PC-9 (cell line): ENCODE measurements around the gene MAPT. TPM values are rescaled to one million over a fixed set of nuclear protein-coding genes. Genes with fewer than 3 reads are reported as not detected.
A peak's percentile ranks its signal among the peaks of the same experiment; 100 is the strongest.

Experiments used
- BruUV-seq: library from RNA; stranded (reverse); fragments of 400-500 nt; replicated peaks from 2 replicates; lab custom pipeline; 2021; lab: Mats Ljungman, UMichigan
- CTCF ChIA-PET: fragments of 300-600 bp; sonication (Branson Sonifier 250); formaldehyde crosslinking; loops from one replicate; lab custom pipeline; 2022; ENCODE audit warnings: antibody characterized with exemption; lab: Charles Lee
- POLR2A ChIA-PET: fragments of 300-600 bp; sonication (Branson Sonifier 250); formaldehyde crosslinking; loops from one replicate; lab custom pipeline; 2022; ENCODE audit warnings: antibody characterized with exemption; ENCODE audit not compliant: unreplicated experiment; lab: Charles Lee
- DNase-seq, 2 experiments: peaks; one replicate each; pipeline versions ENCODE4 v3.0.0 to v3.0.0-alpha.2; 2015 to 2022; ENCODE audit warnings: mixed read lengths in 1 of 2
- H2AFZ ChIP-seq: fragments of 200-600 bp; sonication (generic); 2 replicates; pipeline ENCODE4 v1.8.1; 2017; ENCODE audit warnings: antibody characterized with exemption
- H3F3A ChIP-seq: fragments of 200-600 bp; sonication (generic); 2 replicates; pipeline ENCODE4 v1.8.1; 2017; ENCODE audit warnings: antibody characterized with exemption, mild to moderate bottlenecking, low read depth; ENCODE audit not compliant: insufficient read depth
- H3K27ac ChIP-seq: fragments of 200-600 bp; sonication (generic); 2 replicates; pipeline ENCODE4 v1.6.1; 2016; ENCODE audit warnings: mixed run types
- H3K27me3 ChIP-seq: fragments of 200-600 bp; sonication (generic); 2 replicates; pipeline ENCODE4 v1.6.1; 2016; ENCODE audit warnings: low read depth, mixed run types; ENCODE audit not compliant: insufficient read depth
- H3K36me3 ChIP-seq: fragments of 200-600 bp; sonication (generic); 2 replicates; pipeline ENCODE4 v1.6.1; 2016; ENCODE audit warnings: low read depth, mixed run types
- H3K4me1 ChIP-seq: fragments of 200-600 bp; sonication (generic); replicated peaks from 2 replicates; pipeline ENCODE4 v1.6.1; 2016; ENCODE audit warnings: mixed run types; ENCODE audit not compliant: insufficient read depth
- H3K4me2 ChIP-seq: fragments of 200-600 bp; sonication (generic); 2 replicates; pipeline ENCODE4 v1.6.1; 2017; ENCODE audit warnings: mixed run types
- H3K4me3 ChIP-seq: fragments of 200-600 bp; sonication (generic); 2 replicates; pipeline ENCODE4 v1.6.1; 2016; ENCODE audit warnings: mixed run types
- H3K79me2 ChIP-seq: fragments of 200-600 bp; sonication (generic); 2 replicates; pipeline ENCODE4 v1.6.1; 2017; ENCODE audit warnings: low read depth, mixed run types
- H3K9me2 ChIP-seq: fragments of 200-600 bp; sonication (generic); 2 replicates; pipeline ENCODE4 v1.8.1; 2017; ENCODE audit warnings: mild to moderate bottlenecking; ENCODE audit not compliant: insufficient read depth
- H3K9me3 ChIP-seq: fragments of 200-600 bp; sonication (generic); 2 replicates; pipeline ENCODE4 v1.8.1; 2016; ENCODE audit warnings: low read depth; ENCODE audit not compliant: insufficient read depth
- H4K20me1 ChIP-seq: fragments of 200-600 bp; sonication (generic); 2 replicates; pipeline ENCODE4 v1.8.1; 2017; ENCODE audit not compliant: insufficient read depth
- EZH2 ChIP-seq: fragments of 200-600 bp; sonication (generic); IDR thresholded peaks from 2 replicates; pipeline ENCODE4 v1.8.0; 2017; ENCODE audit warnings: antibody characterized with exemption, low read depth
- intact Hi-C: fragments of 100-400 bp; cut with micrococcal nuclease; formaldehyde crosslinking; loops from one replicate; pipeline ENCODE4 v1.10.0; 2022; ENCODE audit not compliant: unreplicated experiment
- total RNA-seq: library from RNA; stranded (reverse); gene quantifications from 2 replicates; pipeline ENCODE4 v1.2.3, GENCODE V29; 2021
- TF ChIP-seq, protein P1 (sequence below): fragments of 200-600 bp; sonication (generic); conservative IDR thresholded peaks from 2 replicates; pipeline ENCODE4 v1.6.1; 2017; ENCODE audit warnings: mixed run types, antibody characterized with exemption, mild to moderate bottlenecking, moderate library complexity

The MAPT gene
- total RNA-seq, 1 experiment from 2014 or later: 0.85 TPM

GRCh38 chr17:46035112-46035818 is 140.9 kb downstream of the MAPT start:
- BruUV-seq: no TSS peak
- H3K27me3 ChIP-seq: no peaks in the 10 kb centered on the region
- no peaks in the 10 kb centered on the region for H3K79me2 ChIP-seq
- TF ChIP-seq, protein P1, sequence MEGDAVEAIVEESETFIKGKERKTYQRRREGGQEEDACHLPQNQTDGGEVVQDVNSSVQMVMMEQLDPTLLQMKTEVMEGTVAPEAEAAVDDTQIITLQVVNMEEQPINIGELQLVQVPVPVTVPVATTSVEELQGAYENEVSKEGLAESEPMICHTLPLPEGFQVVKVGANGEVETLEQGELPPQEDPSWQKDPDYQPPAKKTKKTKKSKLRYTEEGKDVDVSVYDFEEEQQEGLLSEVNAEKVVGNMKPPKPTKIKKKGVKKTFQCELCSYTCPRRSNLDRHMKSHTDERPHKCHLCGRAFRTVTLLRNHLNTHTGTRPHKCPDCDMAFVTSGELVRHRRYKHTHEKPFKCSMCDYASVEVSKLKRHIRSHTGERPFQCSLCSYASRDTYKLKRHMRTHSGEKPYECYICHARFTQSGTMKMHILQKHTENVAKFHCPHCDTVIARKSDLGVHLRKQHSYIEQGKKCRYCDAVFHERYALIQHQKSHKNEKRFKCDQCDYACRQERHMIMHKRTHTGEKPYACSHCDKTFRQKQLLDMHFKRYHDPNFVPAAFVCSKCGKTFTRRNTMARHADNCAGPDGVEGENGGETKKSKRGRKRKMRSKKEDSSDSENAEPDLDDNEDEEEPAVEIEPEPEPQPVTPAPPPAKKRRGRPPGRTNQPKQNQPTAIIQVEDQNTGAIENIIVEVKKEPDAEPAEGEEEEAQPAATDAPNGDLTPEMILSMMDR: no peak
- no peak for TF ChIP-seq EZH2
- H3K4me3 ChIP-seq: no peak overlapping the region
- intact Hi-C loops: no loop called here
- no peaks in the 10 kb centered on the region for H3K4me1 ChIP-seq
- H3F3A ChIP-seq: peaks cover 11% of the 10 kb centered on the region; the same call in 1 of the 2 replicates
- no peaks in the 10 kb centered on the region for H3K9me2 ChIP-seq
- no peak overlapping the region for H2AFZ ChIP-seq
- no peaks in the 10 kb centered on the region for H3K9me3 ChIP-seq
- H3K36me3 ChIP-seq: peaks cover 67% of the 10 kb centered on the region
- CTCF ChIA-PET: interaction anchor here (0.6 kb wide), 2 partner anchors 13 to 181 kb away, joined by 3 to 4 read pairs; no protein-coding TSS in a partner anchor
- no peak overlapping the region for H3K27ac ChIP-seq
- peak in 1 of 2 experiments; percentile 11 for DNase-seq
- peaks cover 11% of the 10 kb centered on the region for H4K20me1 ChIP-seq
- POLR2A ChIA-PET: interaction anchor here (0.7 kb wide), 1 partner anchor 1044 kb away, joined by 10 read pairs; no protein-coding TSS in a partner anchor
- H3K4me2 ChIP-seq: no peak overlapping the region

DNA sequence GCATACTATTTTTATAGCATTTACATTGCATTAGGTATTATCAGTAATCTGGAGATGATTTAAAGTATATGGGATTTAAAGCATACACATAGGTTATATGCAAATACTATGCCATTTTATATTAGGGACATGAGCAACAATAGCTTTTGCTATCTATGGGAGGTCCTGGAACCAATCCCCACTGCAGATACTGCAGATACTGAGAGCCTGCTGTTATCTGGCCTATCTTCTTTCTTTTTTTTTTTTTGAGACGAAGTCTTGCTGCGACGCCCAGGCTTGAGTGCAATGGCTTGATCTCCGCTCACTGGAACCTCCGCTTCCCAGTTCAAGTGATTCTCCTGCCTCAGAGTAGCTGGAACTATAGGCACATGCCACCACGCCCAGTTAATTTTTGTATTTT is 142.1 kb downstream of the MAPT start:
- Histone ChIP-seq H3K4me2 (no peak overlapping the region), H3K27ac (no peak overlapping the region), H3K79me2 (no peaks in the 10 kb centered on the region), H3K9me3 (no peaks in the 10 kb centered on the region), H4K20me1 (peaks cover 6% of the 10 kb centered on the region; the same call in 1 of the 2 replicates), H3K36me3 (peaks cover 69% of the 10 kb centered on the region), H3K4me1 (no peaks in the 10 kb centered on the region), H3K9me2 (no peaks in the 10 kb centered on the region), H3K4me3 (no peak overlapping the region), H3K27me3 (no peaks in the 10 kb centered on the region), H2AFZ (no peak overlapping the region), H3F3A (peaks cover 11% of the 10 kb centered on the region; the same call in 1 of the 2 replicates)
- no peak for DNase-seq
- TF ChIP-seq EZH2: no peak
- TF ChIP-seq, protein P1: no peak
- intact Hi-C loops: no loop called here
- ChIA-PET POLR2A (interaction anchor here (0.7 kb wide), 1 partner anchor 1045 kb away, joined by 10 read pairs; no protein-coding TSS in a partner anchor), CTCF (no interaction called here)
- no TSS peak for BruUV-seq

GRCh38 chr17:46037722-46038255 is 143.4 kb downstream of the MAPT start:
- Histone ChIP-seq H2AFZ (no peak overlapping the region), H4K20me1 (peaks cover 11% of the 10 kb centered on the region), H3K79me2 (no peaks in the 10 kb centered on the region), H3K27ac (no peak overlapping the region), H3K4me2 (no peak overlapping the region), H3F3A (peaks cover 11% of the 10 kb centered on the region; the same call in 1 of the 2 replicates), H3K36me3 (peaks cover 73% of the 10 kb centered on the region), H3K9me3 (no peaks in the 10 kb centered on the region), H3K4me3 (no peak overlapping the region), H3K9me2 (no peaks in the 10 kb centered on the region), H3K27me3 (no peaks in the 10 kb centered on the region), H3K4me1 (no peaks in the 10 kb centered on the region)
- POLR2A ChIA-PET: no interaction called here
- TF ChIP-seq EZH2: no peak
- TF ChIP-seq, protein P1: no peak
- no peak for DNase-seq
- BruUV-seq: no TSS peak
- intact Hi-C loops: no loop called here
- CTCF ChIA-PET: no interaction called here
